ACHN (cell line): ENCODE results near the gene IGSF1.

ENCODE experiments used
- DNase-seq: peaks from one replicate; pipeline ENCODE4 v3.0.0-alpha.2; 2015
- in situ Hi-C: cut with HindIII; loops from 2 replicates; pipeline ENCODE4 v1.10.0; 2017; ENCODE audit warnings: low sequenced_read_pairs, low pct_ligation_motif_present, low pct_unique_long_range_greater_than_20kb

Gene IGSF1

GRCh38 chrX:131288738-131289511 is at the start of gene IGSF1:
Gene IGSF1, minus strand, starts transcription at chrX:131289306. Its CDS starts 2,632 bp downstream, at chrX:131286674.
- DNase-seq = peak; percentile 36
- in situ Hi-C loops = no loop called here

- no peak for DNase-seq
Measured at GRCh38 chrX:131332331-131332730, 43.2 kb upstream of the IGSF1 start.

GRCh38 chrX:131331152-131331551 is 42.0 kb upstream of the IGSF1 start:
- no peak for DNase-seq
- in situ Hi-C loops = no loop called here

More at GRCh38 chrX:131332331-131332730, 43.2 kb upstream of the IGSF1 start:
- in situ Hi-C loops = no loop called here

DNA sequence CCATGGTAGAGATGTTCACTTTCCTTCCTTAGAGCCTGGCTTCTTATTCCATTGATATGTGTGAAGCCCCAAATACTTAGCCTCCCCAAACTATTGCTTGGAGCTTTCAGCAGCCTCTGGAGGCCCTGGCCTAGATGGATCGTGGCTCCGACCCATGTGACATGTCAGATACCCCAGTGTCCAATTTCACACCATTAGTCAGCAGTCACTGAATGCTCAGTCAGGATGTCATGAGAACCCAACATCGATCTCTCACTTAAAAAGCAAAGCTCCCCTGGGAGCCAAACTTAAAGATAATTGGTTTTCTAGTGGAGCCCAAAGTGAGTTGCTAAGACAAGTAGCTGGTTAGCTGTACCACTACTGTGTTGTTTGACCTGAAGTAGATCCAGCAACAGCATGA is 41.6 kb upstream of the IGSF1 start:
- in situ Hi-C loops = no loop called here
- no peak for DNase-seq

DNA sequence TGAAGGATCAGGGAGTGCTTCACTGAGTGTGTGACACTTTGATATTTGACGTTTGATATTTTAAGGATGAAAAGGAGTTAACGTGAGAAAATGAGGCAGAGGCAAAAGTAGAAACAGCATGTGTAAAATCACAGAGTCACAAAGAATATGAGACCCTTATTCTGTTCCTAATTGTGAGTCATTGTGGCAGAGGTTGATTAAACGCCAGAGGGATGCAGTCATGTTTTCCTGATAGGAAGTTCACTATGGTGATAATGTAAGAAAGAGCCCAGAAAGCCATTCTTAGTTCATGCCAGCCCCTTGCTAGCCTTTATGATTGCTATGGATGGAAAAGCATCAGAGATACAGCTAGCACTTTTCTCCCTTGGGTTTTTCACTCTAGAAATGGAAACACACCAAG is 33.5 kb upstream of the IGSF1 start:
- in situ Hi-C loops = no loop called here
- no peak for DNase-seq

DNA sequence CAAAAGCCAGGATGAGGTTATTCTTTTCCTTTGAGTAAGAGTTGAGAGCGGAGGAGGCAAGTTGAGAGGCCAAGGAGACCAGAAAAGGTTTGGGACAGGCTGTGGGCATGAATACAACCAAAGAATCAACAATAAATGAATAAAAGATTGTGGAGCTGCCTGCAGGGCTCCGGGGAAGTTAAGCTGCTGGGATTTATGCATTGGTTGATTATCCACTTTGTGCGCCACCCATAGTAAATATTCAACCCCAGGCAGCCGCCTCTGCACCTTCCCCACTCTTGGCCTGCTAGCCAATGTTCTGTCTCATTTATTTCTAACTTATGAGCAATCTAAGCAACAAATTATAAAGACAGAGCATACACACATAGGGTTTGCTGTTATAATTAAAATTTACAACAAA is 28.2 kb upstream of the IGSF1 start:
- in situ Hi-C loops = no loop called here
- peak; percentile 5 for DNase-seq

DNA sequence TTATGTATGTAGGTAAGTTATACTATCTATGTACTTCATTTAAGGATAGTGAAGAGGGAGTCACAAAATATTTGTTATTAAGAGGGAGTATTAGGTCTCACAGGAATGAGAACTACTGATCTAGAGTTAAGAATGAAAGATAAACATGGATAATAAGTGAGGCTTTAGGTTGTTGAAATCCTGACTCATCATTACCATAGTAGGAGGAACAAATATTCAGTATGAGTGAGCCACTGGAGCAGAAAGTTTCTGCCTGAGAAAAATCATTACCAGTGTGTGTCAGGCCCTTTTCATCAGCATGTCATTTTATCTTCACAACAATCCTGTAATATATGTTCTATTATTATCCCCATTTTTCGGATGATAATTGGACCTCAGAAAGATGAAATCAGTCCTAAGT is 27.2 kb upstream of the IGSF1 start:
- DNase-seq = peak; percentile 31
- in situ Hi-C loops = no loop called here

DNA sequence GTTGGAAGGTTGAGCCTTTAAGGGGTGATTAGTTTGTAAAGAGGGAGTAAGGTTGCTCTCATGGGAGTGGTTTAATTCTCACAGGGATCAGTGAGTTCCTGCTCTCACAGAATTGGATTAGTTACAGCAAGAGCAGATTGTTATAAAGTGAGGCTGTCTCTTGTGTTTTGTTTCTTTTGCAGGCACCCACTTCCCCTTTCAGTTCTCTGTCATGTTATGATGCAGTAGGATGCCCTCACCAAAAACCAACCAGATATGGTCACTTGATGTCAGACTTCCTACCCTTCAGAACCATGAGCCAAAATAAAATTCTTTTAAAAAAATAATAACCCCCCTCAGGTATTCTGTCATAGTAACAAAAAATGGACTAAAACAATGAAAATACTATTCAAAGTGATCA is 19.9 kb upstream of the IGSF1 start:
- in situ Hi-C loops = no loop called here
- DNase-seq = no peak

DNA sequence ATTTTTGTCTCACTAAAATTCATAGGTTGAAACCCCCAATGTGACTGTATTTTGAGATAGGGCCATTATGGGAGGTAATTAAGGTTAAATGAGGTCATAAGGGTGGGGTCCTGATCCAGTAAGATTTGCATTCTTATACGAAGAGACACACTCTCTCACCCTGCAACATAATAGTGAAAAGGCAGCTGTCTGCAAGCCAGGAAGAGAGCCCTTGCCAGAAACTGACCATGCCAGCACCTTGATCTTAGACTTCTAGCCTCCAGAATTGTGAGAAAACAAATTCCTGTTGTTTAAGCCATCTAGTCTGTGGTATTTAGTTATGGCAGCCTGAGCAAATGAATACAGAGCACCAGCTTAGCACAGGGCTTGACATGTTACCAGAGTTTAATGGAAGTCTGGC is 17.5 kb upstream of the IGSF1 start:
- no peak for DNase-seq
- in situ Hi-C loops = no loop called here

DNA sequence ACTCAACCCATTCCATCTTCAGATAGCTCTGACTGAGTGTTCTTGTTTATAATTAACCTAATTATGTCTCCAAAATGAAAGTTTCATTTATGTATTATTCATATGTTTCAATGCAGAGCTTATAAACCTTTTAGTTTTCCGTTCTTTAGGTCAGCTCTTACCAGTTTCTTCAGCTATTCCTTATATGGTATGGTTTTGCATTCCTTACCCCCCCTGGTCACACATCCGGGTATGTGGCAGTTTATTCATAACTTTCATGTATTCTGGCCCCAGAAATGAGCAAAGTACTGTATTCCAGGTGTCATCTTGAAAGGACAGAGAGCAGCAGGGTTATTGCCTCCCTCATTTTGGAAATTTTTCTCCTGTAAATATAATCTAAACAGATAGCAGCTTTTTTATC is 16.8 kb upstream of the IGSF1 start:
- in situ Hi-C loops = no loop called here
- no peak for DNase-seq

GRCh38 chrX:131302701-131303100 is 13.6 kb upstream of the IGSF1 start:
- in situ Hi-C loops = no loop called here

GRCh38 chrX:131301155-131301554 is 12.0 kb upstream of the IGSF1 start:
- in situ Hi-C loops = no loop called here

More at GRCh38 chrX:131302701-131303100, 13.6 kb upstream of the IGSF1 start:
- no peak for DNase-seq

DNA sequence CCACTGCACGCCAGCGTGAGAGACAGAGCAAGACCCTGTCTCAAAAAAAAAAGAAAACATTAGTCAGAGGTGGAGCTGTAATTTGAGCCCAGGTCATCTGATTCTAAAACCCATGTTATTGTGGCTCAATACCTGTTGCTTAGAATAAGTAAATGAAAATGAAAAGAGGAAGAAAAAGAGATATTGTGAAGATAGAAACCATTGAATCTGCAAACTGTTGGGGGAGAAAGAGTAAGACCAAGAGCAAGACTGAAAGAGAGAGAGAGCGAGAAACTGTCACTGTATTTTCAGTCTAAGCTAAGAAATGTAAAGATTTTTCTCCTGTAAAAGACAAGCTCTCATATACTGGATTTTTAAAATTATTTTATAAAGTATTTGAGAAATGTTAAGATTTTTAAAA is 9.7 kb upstream of the IGSF1 start:
- no peak for DNase-seq
- in situ Hi-C loops = no loop called here

More at GRCh38 chrX:131301155-131301554, 12.0 kb upstream of the IGSF1 start:
- no peak for DNase-seq

DNA sequence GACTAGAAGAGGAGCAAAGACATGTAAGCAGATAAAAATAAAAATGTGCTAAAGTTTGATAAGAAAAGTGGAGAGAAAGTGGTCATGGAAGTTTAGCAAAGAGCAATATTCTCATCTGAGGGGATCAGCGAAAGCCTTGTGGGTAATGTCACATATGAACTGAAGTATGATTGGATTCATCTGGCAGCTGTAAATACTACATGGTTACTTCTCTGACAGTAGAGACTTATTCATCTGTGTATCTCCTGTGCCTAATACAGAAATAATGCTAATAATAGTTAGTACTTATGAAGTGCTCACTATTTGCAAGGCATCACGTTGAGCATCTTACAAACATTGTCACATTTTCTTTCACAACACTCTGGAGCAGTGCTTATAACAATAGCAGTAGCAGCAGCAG is 8.9 kb upstream of the IGSF1 start:
- no peak for DNase-seq
- in situ Hi-C loops = no loop called here

DNA sequence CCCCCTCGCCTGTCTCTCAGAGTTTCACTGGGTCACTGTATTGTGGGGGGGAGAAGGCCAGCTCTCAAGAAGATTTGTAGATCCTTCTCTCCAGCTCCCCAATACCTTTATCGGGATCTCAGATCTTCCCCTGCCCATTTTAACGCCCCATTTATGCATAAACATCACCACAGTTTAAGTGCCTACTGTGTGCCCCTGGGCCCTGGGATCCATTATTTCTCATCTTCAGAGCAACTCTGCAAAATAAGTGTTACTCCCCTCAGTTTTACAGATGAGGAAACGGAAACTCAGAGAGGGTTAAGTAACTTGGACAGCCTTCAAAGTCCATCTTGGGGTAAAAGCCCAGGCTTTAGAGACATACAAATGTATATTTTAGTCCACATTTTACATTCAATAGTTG is 421 bp upstream of the IGSF1 start:
- in situ Hi-C loops = no loop called here
- no peak for DNase-seq

DNA sequence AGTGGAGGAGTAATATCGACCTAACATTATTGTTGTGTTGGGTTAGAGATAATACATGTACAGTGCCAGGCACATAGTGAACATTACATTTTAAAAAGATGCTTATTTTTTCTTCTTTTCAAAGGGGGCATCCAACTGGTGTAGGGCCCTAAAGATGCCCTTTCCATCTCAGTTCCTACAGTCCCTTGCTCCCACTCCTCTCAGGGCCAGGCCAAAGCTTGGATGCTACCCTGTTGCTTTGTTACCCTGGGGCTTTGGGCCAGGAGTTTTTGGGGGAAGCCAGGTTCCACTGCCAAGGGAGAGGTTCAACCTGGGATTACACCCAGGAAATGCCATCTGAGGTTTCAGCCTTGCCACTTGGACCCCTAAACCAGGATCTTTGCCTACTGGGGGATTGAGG is 918 bp downstream of the IGSF1 start:
- in situ Hi-C loops = no loop called here
- DNase-seq = no peak

DNA sequence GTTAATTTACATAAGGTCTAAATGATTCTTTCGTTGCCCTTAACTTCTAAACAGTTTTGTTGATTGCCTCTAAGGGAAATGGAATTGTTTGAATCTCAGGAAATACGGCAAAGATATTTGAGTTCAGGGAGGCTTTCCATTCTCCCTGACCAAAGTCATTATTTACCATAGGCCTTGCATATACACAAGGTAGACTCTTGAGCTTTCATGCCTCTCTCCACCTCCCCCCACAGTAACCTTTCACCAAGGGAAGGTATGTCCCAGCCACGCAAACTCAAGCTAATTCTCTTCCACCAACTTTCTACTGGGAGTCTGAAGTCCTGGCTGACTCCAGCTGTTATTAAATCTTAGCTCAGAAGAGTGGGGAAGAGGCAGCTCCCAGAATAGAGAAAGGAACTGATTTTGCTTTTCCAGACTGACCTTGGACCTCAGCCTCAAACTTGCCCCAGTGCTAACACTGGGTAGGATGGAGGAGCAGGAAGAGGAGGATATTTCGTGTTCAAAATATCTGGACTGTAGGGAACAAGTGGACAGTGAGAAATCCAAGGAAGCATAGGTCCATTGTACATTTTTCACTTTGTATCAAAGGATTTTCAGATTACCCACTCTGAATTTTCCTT is 1.4 kb downstream of the IGSF1 start:
- in situ Hi-C loops = no loop called here

DNA sequence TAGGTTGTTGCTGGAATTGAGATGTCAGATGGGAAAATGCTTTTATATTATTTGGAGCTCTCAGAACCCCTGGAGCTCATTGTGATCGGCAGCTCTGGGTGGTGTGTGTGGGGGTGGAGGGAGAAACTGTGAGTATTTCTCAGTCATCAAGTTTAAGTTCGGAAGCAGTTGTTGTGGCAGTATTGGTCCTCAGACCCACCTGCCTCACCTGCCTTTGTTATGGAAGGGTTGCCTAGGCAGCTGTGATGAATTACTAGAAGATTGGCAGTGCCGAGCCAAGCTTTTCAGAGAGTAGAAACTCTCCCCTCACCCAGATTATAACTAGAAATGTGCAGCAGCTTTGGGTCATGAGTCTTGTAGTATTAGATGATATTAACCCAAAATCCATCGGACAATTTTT is 9.5 kb downstream of the IGSF1 start:
- DNase-seq = no peak
- in situ Hi-C loops = no loop called here

More for the DNA sequence above, 1.4 kb downstream of the IGSF1 start:
- no peak for DNase-seq

DNA sequence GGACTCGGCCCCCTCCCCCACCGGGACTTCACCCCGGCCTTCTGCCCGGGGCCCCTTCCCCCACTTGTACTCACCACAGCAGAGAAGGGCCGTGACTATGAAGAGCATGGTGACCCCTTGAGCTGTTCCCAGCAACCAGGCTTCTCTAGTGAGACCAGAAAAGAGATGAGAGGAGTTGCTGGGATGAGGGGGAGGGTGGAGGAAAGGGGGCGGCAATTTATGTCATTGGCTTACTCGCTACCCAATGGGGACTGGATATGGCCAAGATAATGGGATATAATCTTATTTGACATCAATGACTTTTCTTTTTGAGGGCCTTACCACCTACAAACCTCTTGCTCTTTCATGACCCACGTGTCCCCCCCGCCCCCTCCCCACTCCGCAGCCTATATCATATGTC is 9.9 kb downstream of the IGSF1 start:
- DNase-seq = no peak
- in situ Hi-C loops = no loop called here

GRCh38 chrX:131277543-131278136 is 11.5 kb downstream of the IGSF1 start:
- in situ Hi-C loops = no loop called here
- no peak for DNase-seq
